ENCODE data around the gene C1orf105. TPM values are rescaled to one million over a fixed set of nuclear protein-coding genes. Genes with fewer than 3 reads are reported as not detected.

Gene C1orf105
- total and polyA plus RNA-seq, 10 of the 15 experiments (the other 5 are each of a cell fraction or from before 2014, with no cell fraction given): not detected

DNA sequence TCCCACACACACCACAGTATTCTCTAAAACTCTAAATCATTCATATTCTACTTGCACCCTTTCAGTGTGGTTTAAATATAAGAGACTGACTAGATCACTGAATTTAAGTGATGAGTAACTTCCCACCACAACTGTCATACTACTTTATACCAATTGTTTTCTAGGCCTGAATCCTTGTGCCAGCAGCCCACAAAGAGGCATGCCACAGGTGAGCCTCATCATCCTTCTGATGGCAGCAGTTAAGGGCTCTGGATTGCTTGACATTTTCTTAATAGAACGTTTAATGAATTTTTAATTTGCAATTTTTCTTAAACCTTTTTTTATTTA lies 9.6 kb downstream of the C1orf105 start:
- in situ Hi-C loops (cut with MboI): loop anchor here (5.0 to 25.0 kb wide), 2 partner anchors 433 to 643 kb away; partner anchors contain the start of gene METTL13
- WGBS (ENCODE audit: insufficient coverage, insufficient replicate concordance, low lambda C conversion rate, missing lambda C conversion rate): 30% methylated on average over 1 of the region's 1 CpG
- peaks cover 8% of the 10 kb centered on the region for H3K4me1 ChIP-seq (ENCODE audit: control insufficient read depth, insufficient read depth, low read length)
- TF ChIP-seq, protein P1, sequence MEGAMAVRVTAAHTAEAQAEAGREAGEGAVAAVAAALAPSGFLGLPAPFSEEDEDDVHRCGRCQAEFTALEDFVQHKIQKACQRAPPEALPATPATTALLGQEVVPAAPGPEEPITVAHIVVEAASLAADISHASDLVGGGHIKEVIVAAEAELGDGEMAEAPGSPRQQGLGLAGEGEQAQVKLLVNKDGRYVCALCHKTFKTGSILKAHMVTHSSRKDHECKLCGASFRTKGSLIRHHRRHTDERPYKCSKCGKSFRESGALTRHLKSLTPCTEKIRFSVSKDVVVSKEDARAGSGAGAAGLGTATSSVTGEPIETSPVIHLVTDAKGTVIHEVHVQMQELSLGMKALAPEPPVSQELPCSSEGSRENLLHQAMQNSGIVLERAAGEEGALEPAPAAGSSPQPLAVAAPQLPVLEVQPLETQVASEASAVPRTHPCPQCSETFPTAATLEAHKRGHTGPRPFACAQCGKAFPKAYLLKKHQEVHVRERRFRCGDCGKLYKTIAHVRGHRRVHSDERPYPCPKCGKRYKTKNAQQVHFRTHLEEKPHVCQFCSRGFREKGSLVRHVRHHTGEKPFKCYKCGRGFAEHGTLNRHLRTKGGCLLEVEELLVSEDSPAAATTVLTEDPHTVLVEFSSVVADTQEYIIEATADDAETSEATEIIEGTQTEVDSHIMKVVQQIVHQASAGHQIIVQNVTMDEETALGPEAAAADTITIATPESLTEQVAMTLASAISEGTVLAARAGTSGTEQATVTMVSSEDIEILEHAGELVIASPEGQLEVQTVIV (IDR thresholded peaks at IDR 0.05; ENCODE audit: borderline replicate concordance, partially characterized antibody): no peak
- TF ChIP-seq, protein P2, sequence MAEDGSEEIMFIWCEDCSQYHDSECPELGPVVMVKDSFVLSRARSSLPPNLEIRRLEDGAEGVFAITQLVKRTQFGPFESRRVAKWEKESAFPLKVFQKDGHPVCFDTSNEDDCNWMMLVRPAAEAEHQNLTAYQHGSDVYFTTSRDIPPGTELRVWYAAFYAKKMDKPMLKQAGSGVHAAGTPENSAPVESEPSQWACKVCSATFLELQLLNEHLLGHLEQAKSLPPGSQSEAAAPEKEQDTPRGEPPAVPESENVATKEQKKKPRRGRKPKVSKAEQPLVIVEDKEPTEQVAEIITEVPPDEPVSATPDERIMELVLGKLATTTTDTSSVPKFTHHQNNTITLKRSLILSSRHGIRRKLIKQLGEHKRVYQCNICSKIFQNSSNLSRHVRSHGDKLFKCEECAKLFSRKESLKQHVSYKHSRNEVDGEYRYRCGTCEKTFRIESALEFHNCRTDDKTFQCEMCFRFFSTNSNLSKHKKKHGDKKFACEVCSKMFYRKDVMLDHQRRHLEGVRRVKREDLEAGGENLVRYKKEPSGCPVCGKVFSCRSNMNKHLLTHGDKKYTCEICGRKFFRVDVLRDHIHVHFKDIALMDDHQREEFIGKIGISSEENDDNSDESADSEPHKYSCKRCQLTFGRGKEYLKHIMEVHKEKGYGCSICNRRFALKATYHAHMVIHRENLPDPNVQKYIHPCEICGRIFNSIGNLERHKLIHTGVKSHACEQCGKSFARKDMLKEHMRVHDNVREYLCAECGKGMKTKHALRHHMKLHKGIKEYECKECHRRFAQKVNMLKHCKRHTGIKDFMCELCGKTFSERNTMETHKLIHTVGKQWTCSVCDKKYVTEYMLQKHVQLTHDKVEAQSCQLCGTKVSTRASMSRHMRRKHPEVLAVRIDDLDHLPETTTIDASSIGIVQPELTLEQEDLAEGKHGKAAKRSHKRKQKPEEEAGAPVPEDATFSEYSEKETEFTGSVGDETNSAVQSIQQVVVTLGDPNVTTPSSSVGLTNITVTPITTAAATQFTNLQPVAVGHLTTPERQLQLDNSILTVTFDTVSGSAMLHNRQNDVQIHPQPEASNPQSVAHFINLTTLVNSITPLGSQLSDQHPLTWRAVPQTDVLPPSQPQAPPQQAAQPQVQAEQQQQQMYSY (CRISPR knock-in tag; IDR thresholded peaks at IDR 0.05): no peak
- TF ChIP-seq WRNIP1 (IDR thresholded peaks at IDR 0.05; ENCODE audit: borderline replicate concordance, low read depth, low read length) (no peak), JUND (IDR thresholded peaks at IDR 0.05; ENCODE audit: low read depth, low read length) (no peak), CREB1 (IDR thresholded peaks at IDR 0.05; ENCODE audit: low read depth) (no peak), STAT3 (IDR thresholded peaks at IDR 0.05; ENCODE audit: low read depth, low read length) (no peak), ZNF384 (IDR thresholded peaks at IDR 0.05; ENCODE audit: borderline replicate concordance, low read depth, low read length) (no peak), NR2C1 (IDR thresholded peaks at IDR 0.05) (no peak), NRF1 (conservative IDR thresholded peaks at IDR 0.05; ENCODE audit: low read depth, low read length) (no peak)
- TF ChIP-seq, protein P3, sequence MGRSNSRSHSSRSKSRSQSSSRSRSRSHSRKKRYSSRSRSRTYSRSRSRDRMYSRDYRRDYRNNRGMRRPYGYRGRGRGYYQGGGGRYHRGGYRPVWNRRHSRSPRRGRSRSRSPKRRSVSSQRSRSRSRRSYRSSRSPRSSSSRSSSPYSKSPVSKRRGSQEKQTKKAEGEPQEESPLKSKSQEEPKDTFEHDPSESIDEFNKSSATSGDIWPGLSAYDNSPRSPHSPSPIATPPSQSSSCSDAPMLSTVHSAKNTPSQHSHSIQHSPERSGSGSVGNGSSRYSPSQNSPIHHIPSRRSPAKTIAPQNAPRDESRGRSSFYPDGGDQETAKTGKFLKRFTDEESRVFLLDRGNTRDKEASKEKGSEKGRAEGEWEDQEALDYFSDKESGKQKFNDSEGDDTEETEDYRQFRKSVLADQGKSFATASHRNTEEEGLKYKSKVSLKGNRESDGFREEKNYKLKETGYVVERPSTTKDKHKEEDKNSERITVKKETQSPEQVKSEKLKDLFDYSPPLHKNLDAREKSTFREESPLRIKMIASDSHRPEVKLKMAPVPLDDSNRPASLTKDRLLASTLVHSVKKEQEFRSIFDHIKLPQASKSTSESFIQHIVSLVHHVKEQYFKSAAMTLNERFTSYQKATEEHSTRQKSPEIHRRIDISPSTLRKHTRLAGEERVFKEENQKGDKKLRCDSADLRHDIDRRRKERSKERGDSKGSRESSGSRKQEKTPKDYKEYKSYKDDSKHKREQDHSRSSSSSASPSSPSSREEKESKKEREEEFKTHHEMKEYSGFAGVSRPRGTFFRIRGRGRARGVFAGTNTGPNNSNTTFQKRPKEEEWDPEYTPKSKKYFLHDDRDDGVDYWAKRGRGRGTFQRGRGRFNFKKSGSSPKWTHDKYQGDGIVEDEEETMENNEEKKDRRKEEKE (IDR thresholded peaks at IDR 0.05): no peak
- TF ChIP-seq, protein P4, sequence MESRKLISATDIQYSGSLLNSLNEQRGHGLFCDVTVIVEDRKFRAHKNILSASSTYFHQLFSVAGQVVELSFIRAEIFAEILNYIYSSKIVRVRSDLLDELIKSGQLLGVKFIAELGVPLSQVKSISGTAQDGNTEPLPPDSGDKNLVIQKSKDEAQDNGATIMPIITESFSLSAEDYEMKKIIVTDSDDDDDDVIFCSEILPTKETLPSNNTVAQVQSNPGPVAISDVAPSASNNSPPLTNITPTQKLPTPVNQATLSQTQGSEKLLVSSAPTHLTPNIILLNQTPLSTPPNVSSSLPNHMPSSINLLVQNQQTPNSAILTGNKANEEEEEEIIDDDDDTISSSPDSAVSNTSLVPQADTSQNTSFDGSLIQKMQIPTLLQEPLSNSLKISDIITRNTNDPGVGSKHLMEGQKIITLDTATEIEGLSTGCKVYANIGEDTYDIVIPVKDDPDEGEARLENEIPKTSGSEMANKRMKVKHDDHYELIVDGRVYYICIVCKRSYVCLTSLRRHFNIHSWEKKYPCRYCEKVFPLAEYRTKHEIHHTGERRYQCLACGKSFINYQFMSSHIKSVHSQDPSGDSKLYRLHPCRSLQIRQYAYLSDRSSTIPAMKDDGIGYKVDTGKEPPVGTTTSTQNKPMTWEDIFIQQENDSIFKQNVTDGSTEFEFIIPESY (IDR thresholded peaks at IDR 0.05): no peak

More for the DNA sequence above, 9.6 kb downstream of the C1orf105 start:
- Histone ChIP-seq H3K9ac (ENCODE audit: control insufficient read depth, insufficient read depth, low read length) (no peak overlapping the region), H3K4me3 (no peak overlapping the region), H3K27ac (ENCODE audit: control insufficient read depth, insufficient read depth) (no peak overlapping the region), H3K79me2 (ENCODE audit: control insufficient read depth, insufficient read depth, low read length) (no peaks in the 10 kb centered on the region), H3K4me2 (ENCODE audit: control insufficient read depth, insufficient read depth) (no peak overlapping the region), H2AFZ (ENCODE audit: control insufficient read depth, low read depth, low read length) (no peak overlapping the region), H3K27me3 (replicated peaks in 1 of 2; ENCODE audit: control insufficient read depth in 2 of 2, insufficient read depth in 2 of 2, low read length in 1 of 2) (no peaks in the 10 kb centered on the region), H4K20me1 (ENCODE audit: control insufficient read depth, insufficient read depth) (no peaks in the 10 kb centered on the region), H3K36me3 (ENCODE audit: control insufficient read depth in 2 of 2, insufficient read depth in 2 of 2, low read length in 1 of 2) (no peaks in the 10 kb centered on the region), H3K9me3 (replicated peaks; ENCODE audit: control insufficient read depth, insufficient read depth, low read length) (no peaks in the 10 kb centered on the region; the same call in 2 of the 3 replicates)
- DNase-seq (ENCODE audit: low read depth, low spot score) (no peak), FAIRE-seq (no peak), ATAC-seq (no peak)
- BruUV-seq (replicated peaks): no TSS peak
- intact Hi-C loops (cut with micrococcal nuclease; ENCODE audit: unreplicated experiment): no loop called here
- ChIA-PET SMC1A (ENCODE audit: uncharacterized antibody, unreplicated experiment) (interaction anchor here (0.9 to 3.2 kb wide), 5 partner anchors 13 to 427 kb away, joined by 4 to 13 read pairs (median 4); partner anchors contain the start of gene PIGC), CTCF (interaction anchor here (0.6 to 7.1 kb wide), 17 partner anchors 9 to 917 kb away, joined by 3 to 66 read pairs (median 4); partner anchors contain the start of genes C1orf105 and PIGC), POLR2A (no interaction called here), RAD21 (ENCODE audit: unreplicated experiment) (interaction anchor here (0.6 to 2.5 kb wide), 3 partner anchors 13 to 428 kb away, joined by 3 to 11 read pairs (median 3); partner anchors contain the start of gene PIGC)

Measured in GM12878 (cell line).